ENCODE results near the gene RTEL1. TPM values are rescaled to one million over a fixed set of nuclear protein-coding genes. Genes with fewer than 3 reads are reported as not detected.

Gene RTEL1
- total RNA-seq, 1 donor from 2014 or later = 45.9 TPM

- no peak for DNase-seq (ENCODE audit: low spot score)
Observed at GRCh38 chr20:63687419-63688178, 29.5 kb downstream of the RTEL1 start.

- DNase-seq (ENCODE audit: low spot score) = no peak
Observed at GRCh38 chr20:63688228-63689045, 30.3 kb downstream of the RTEL1 start.

GRCh38 chr20:63689046-63690002 lies 31.2 kb downstream of the RTEL1 start:
- DNase-seq (ENCODE audit: low spot score) = no peak

- DNase-seq (ENCODE audit: low spot score) = no peak
Observed at GRCh38 chr20:63690003-63690897, 32.1 kb downstream of the RTEL1 start.

GRCh38 chr20:63690898-63691710 lies 33.0 kb downstream of the RTEL1 start:
- no peak for DNase-seq (ENCODE audit: low spot score)

- DNase-seq (ENCODE audit: low spot score) = no peak
Observed at GRCh38 chr20:63691711-63692435, 33.8 kb downstream of the RTEL1 start.

- no peak for DNase-seq (ENCODE audit: low spot score)
Observed at GRCh38 chr20:63692436-63693082, 34.4 kb downstream of the RTEL1 start.

GRCh38 chr20:63693083-63693732 lies 35.1 kb downstream of the RTEL1 start:
- no peak for DNase-seq (ENCODE audit: low spot score)

GRCh38 chr20:63693733-63694583 lies 35.8 kb downstream of the RTEL1 start:
- no peak for DNase-seq (ENCODE audit: low spot score)

GRCh38 chr20:63694584-63695423 lies 36.7 kb downstream of the RTEL1 start:
- no peak for DNase-seq (ENCODE audit: low spot score)

- no peak for DNase-seq (ENCODE audit: low spot score)
Observed at GRCh38 chr20:63695424-63696305, 37.6 kb downstream of the RTEL1 start.

GRCh38 chr20:63696306-63696627 lies 38.2 kb downstream of the RTEL1 start:
- peak; percentile 45 for DNase-seq (ENCODE audit: low spot score)

GRCh38 chr20:63696628-63697356 lies 38.7 kb downstream of the RTEL1 start, which contains the start of gene TNFRSF6B:
Gene TNFRSF6B (plus strand): TSS chr20:63696652. CDS start chr20:63696768, 116 bp downstream.
- peak; percentile 46 for DNase-seq (ENCODE audit: low spot score)

- peak; percentile 43 for DNase-seq (ENCODE audit: low spot score)
Observed at GRCh38 chr20:63697357-63697867, 39.3 kb downstream of the RTEL1 start.

Data from ureter (tissue), 1 donor.